CD4-positive, alpha-beta T cell (primary cell): ENCODE data around the gene HAP1. TPM values are rescaled to one million over a fixed set of nuclear protein-coding genes. Genes with fewer than 3 reads are reported as not detected.

Source experiments
- ATAC-seq: fragments of 200-7000 bp; cut with Tn5 transposase; one replicate; pipeline ENCODE4 v1.10.0; 2022; ENCODE audit warnings: mild to moderate bottlenecking; ENCODE audit not compliant: poor library complexity
- CTCF ChIA-PET: fragments of 350-600 bp; sonication (Branson Sonifier 250); formaldehyde crosslinking; loops from one replicate; lab custom pipeline; 2021; ENCODE audit warnings: antibody characterized with exemption, inconsistent platforms; lab: Charles Lee
- POLR2A ChIA-PET: fragments of 350-600 bp; sonication (Branson Sonifier 250); formaldehyde crosslinking; loops from one replicate; lab custom pipeline; 2021; ENCODE audit warnings: antibody characterized with exemption, inconsistent platforms; lab: Charles Lee
- DNase-seq, 14 experiments: peaks; one replicate each; pipeline ENCODE4 v3.0.0-alpha.2; 2013 to 2020; ENCODE audit warnings: mixed read lengths in 2 of 14
- H3K27ac ChIP-seq, 2 donors: one replicate each; pipeline versions ENCODE4 v1.5.1 to v1.7.0; 2013; ENCODE audit warnings: low read length in 2 of 2, low read depth in 1 of 2, mild to moderate bottlenecking in 1 of 2
- H3K27me3 ChIP-seq, 2 experiments: 1 replicate in 1 of 2; 2 replicates in 1 of 2; pipeline versions ENCODE4 v1.6.1 to v1.7.0; 2013; ENCODE audit warnings: low read length in 2 of 2, control low read depth in 1 of 2, mild to moderate bottlenecking in 1 of 2, moderate library complexity in 1 of 2; ENCODE audit not compliant: insufficient read depth in 2 of 2, control insufficient read depth in 1 of 2
- H3K36me3 ChIP-seq: one replicate; pipeline ENCODE4 v1.6.1; 2013; ENCODE audit warnings: low read length, control low read depth; ENCODE audit not compliant: insufficient read depth
- H3K4me1 ChIP-seq: one replicate; pipeline ENCODE4 v1.6.1; 2013; ENCODE audit warnings: low read length, control low read depth; ENCODE audit not compliant: insufficient read depth
- H3K4me3 ChIP-seq: one replicate; pipeline ENCODE4 v1.5.1; 2013; ENCODE audit warnings: mild to moderate bottlenecking, low read length, moderate library complexity
- H3K9me3 ChIP-seq, 2 experiments: 1 replicate in 1 of 2; 2 replicates in 1 of 2; pipeline versions ENCODE4 v1.6.1 to v1.7.0; 2013; ENCODE audit warnings: low read length in 2 of 2, mild to moderate bottlenecking in 2 of 2, control low read depth in 1 of 2, moderate library complexity in 1 of 2; ENCODE audit not compliant: control insufficient read depth in 1 of 2, insufficient read depth in 1 of 2
- H3K27ac Mint-ChIP-seq: one replicate; pipeline ENCODE4 v1.8.0; 2020; ENCODE audit warnings: mixed read lengths
- H3K27me3 Mint-ChIP-seq: one replicate; pipeline ENCODE4 v1.8.0; 2021; ENCODE audit warnings: mixed read lengths
- H3K36me3 Mint-ChIP-seq: one replicate; pipeline ENCODE4 v1.8.0; 2021; ENCODE audit warnings: low read depth, mixed read lengths
- H3K4me1 Mint-ChIP-seq: one replicate; pipeline ENCODE4 v1.8.0; 2021; ENCODE audit warnings: low read depth, mixed read lengths
- H3K4me3 Mint-ChIP-seq: one replicate; pipeline ENCODE4 v1.8.0; 2020; ENCODE audit warnings: mild to moderate bottlenecking, mixed read lengths
- H3K9me3 Mint-ChIP-seq: one replicate; pipeline ENCODE4 v1.8.0; 2020; ENCODE audit warnings: mixed read lengths
- intact Hi-C, 2 experiments: fragments of 100-400 bp; cut with DNase I in 1 of 2; cut with micrococcal nuclease in 1 of 2; formaldehyde crosslinking; loops; one replicate each; pipeline versions ENCODE4 v1.15.1 to v1.9.0; 2023 to 2025; cut with DNase I, micrococcal nuclease
- total RNA-seq, 174 experiments: library from RNA in 2 of 174; stranded (reverse) in 2 of 174; gene quantifications; one replicate each; pipeline ENCODE4 v1.2.3 and lab custom pipeline; 2021 to 2026
- TF ChIP-seq, protein P1 (sequence below): fragments of 200-600 bp; IDR thresholded peaks from one replicate; pipeline ENCODE4 v1.8.0; 2022; ENCODE audit warnings: antibody characterized with exemption, mild to moderate bottlenecking

HAP1 gene
- total RNA-seq, 2 experiments from 2014 or later, result 0.11 TPM; not detected in 1

DNA sequence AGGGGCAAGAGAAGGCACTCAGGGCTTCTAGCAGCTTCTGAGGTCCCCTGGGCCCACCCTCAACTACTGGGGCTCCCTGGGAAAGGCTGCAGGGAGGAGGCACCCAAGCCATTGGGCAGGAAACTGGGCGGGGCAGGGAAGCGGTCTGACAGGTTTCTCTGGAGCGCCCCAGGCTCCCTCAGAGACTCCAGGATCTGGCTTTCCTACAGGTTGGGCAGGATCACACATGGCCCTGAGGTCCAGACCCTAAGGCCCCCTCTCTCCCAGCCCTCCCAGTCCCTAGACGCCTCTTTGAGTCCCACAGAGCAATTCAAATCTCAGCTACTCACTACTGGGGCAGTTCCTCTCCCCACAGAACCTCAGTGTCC, 37.8 kb upstream of the HAP1 start:
- no peaks in the 10 kb centered on the region for H3K9me3 Mint-ChIP-seq
- no peak for DNase-seq
- ChIA-PET CTCF (no interaction called here), POLR2A (no interaction called here)
- no peak overlapping the region for H3K4me3 Mint-ChIP-seq
- Histone ChIP-seq H3K36me3 (no peaks in the 10 kb centered on the region), H3K9me3 (no peaks in the 10 kb centered on the region), H3K27ac (no peak overlapping the region), H3K27me3 (no peaks in the 10 kb centered on the region), H3K4me3 (no peak overlapping the region), H3K4me1 (no peaks in the 10 kb centered on the region)
- intact Hi-C loops, result no loop called here
- H3K36me3 Mint-ChIP-seq, result no peaks in the 10 kb centered on the region
- H3K27me3 Mint-ChIP-seq, result no peaks in the 10 kb centered on the region
- no peaks in the 10 kb centered on the region for H3K4me1 Mint-ChIP-seq
- TF ChIP-seq, protein P1, sequence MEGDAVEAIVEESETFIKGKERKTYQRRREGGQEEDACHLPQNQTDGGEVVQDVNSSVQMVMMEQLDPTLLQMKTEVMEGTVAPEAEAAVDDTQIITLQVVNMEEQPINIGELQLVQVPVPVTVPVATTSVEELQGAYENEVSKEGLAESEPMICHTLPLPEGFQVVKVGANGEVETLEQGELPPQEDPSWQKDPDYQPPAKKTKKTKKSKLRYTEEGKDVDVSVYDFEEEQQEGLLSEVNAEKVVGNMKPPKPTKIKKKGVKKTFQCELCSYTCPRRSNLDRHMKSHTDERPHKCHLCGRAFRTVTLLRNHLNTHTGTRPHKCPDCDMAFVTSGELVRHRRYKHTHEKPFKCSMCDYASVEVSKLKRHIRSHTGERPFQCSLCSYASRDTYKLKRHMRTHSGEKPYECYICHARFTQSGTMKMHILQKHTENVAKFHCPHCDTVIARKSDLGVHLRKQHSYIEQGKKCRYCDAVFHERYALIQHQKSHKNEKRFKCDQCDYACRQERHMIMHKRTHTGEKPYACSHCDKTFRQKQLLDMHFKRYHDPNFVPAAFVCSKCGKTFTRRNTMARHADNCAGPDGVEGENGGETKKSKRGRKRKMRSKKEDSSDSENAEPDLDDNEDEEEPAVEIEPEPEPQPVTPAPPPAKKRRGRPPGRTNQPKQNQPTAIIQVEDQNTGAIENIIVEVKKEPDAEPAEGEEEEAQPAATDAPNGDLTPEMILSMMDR, result no peak
- ATAC-seq, result no peak
- no peak overlapping the region for H3K27ac Mint-ChIP-seq

DNA sequence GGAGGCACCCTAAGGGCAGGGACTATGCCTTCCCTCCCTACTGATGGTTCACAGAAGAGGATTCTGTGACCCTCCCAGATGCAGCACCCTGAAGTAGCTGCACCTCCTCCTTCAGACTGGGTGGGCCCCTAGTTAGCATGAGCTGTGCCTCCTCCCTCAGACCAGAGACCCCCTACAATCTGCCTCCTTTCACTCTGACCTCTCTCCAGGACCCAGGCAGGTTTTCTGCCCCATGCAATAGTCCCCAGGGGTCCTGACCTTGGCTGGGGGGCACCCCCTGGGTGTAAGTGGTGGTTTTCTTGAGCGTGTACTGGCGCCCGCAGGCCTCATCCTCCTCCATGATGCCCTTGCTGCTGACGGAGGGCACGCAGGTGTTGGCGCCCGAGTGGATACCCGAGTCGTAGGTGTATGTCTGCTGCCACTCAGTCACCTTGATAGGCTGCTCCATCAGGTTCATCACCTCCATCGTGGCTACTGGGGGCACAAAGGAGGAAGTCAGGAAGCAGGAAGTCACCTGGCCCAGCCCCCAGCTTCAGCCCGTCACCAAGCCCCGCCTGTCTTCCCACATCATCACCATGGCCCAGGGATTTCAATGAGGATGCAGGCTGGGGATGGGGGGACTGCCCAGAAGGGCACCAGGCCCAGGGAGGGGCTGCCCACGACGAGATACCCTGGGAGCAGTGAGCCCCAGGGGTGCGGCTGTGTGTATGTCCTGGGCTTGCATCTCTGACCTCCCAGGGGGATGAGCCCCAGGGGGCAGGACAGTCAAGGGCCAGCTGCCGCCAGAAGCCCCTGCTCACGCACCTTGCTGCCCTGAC, 37.2 kb upstream of the HAP1 start:
- Mint-ChIP-seq H3K9me3 (no peaks in the 10 kb centered on the region), H3K27ac (no peak overlapping the region), H3K4me3 (no peak overlapping the region), H3K4me1 (no peaks in the 10 kb centered on the region), H3K27me3 (no peaks in the 10 kb centered on the region), H3K36me3 (no peaks in the 10 kb centered on the region)
- ChIA-PET POLR2A (no interaction called here), CTCF (no interaction called here)
- intact Hi-C loops, result no loop called here
- ATAC-seq (no peak), DNase-seq (no peak)
- H3K4me1 ChIP-seq, result no peaks in the 10 kb centered on the region
- H3K27ac ChIP-seq, result no peak overlapping the region
- H3K36me3 ChIP-seq, result no peaks in the 10 kb centered on the region
- no peaks in the 10 kb centered on the region for H3K9me3 ChIP-seq
- no peak overlapping the region for H3K4me3 ChIP-seq
- TF ChIP-seq, protein P1, result no peak
- H3K27me3 ChIP-seq, result no peaks in the 10 kb centered on the region

DNA sequence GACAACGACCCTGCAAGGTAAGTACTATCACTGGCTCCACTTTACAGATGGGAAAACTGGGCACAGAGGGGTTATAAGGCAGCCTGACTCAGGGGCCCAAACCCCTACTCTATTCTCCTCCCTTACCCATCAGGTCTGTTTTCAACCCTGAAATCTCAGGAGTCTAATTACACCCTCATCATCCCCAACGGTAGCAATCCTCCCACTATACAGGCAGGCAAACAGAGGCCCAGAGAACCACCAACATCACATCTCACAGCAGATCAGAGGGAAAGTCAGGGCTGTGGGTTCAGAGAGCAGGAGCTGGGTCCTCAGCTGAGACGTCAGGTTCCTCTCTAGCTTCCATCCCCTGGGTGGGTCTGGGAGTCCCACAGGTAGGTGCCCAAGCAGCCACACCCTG, 35.5 kb upstream of the HAP1 start:
- Histone ChIP-seq H3K27me3 (no peaks in the 10 kb centered on the region), H3K9me3 (no peaks in the 10 kb centered on the region), H3K27ac (no peak overlapping the region), H3K4me3 (no peak overlapping the region), H3K4me1 (no peaks in the 10 kb centered on the region), H3K36me3 (no peaks in the 10 kb centered on the region)
- H3K9me3 Mint-ChIP-seq, result no peaks in the 10 kb centered on the region
- ATAC-seq, result no peak
- no peak overlapping the region for H3K4me3 Mint-ChIP-seq
- DNase-seq, result no peak
- H3K36me3 Mint-ChIP-seq, result no peaks in the 10 kb centered on the region
- no peaks in the 10 kb centered on the region for H3K27me3 Mint-ChIP-seq
- no peaks in the 10 kb centered on the region for H3K4me1 Mint-ChIP-seq
- no peak overlapping the region for H3K27ac Mint-ChIP-seq
- CTCF ChIA-PET, result no interaction called here
- POLR2A ChIA-PET, result no interaction called here
- TF ChIP-seq, protein P1, result no peak
- intact Hi-C loops, result no loop called here
